KMS-11 (cell line): ENCODE results near the gene PRUNE2.

Source experiments
- H2AFZ ChIP-seq: fragments of 200-600 bp; sonication (generic); 2 replicates; pipeline ENCODE4 v1.6.1; 2016; ENCODE audit warnings: antibody characterized with exemption, mixed run types, low read depth
- H3K27ac ChIP-seq: fragments of 200-600 bp; sonication (generic); 2 replicates; pipeline ENCODE4 v1.6.1; 2016; ENCODE audit warnings: mild to moderate bottlenecking, mixed run types
- H3K27me3 ChIP-seq: fragments of 200-600 bp; sonication (generic); 2 replicates; pipeline ENCODE4 v1.6.1; 2017; ENCODE audit warnings: mild to moderate bottlenecking, low read depth, mixed run types, moderate library complexity; ENCODE audit not compliant: insufficient read depth
- H3K36me3 ChIP-seq: fragments of 200-600 bp; sonication (generic); 2 replicates; pipeline ENCODE4 v1.6.1; 2017; ENCODE audit warnings: mild to moderate bottlenecking, mixed run types; ENCODE audit not compliant: insufficient read depth
- H3K4me1 ChIP-seq: fragments of 200-600 bp; sonication (generic); 2 replicates; pipeline ENCODE4 v1.6.1; 2016; ENCODE audit warnings: mild to moderate bottlenecking, low read depth, mixed run types; ENCODE audit not compliant: poor library complexity, severe bottlenecking
- H3K4me2 ChIP-seq: fragments of 200-600 bp; sonication (generic); 2 replicates; pipeline ENCODE4 v1.7.0; 2016; ENCODE audit warnings: mild to moderate bottlenecking, mixed run types
- H3K4me3 ChIP-seq: fragments of 200-600 bp; sonication (generic); IDR thresholded peaks from 2 replicates; pipeline ENCODE4 v1.6.1; 2017; ENCODE audit warnings: low read depth, low read length, mixed read lengths; ENCODE audit not compliant: insufficient read depth
- H3K79me2 ChIP-seq: fragments of 200-600 bp; sonication (generic); 2 replicates; pipeline ENCODE4 v1.6.1; 2016; ENCODE audit warnings: low read depth, mixed run types; ENCODE audit not compliant: insufficient read depth
- H3K9ac ChIP-seq: fragments of 200-600 bp; sonication (generic); 2 replicates; pipeline ENCODE4 v1.6.1; 2016; ENCODE audit warnings: mild to moderate bottlenecking, mixed run types
- H4K20me1 ChIP-seq: fragments of 200-600 bp; sonication (generic); 2 replicates; pipeline ENCODE4 v1.6.1; 2016; ENCODE audit warnings: mild to moderate bottlenecking, mixed run types; ENCODE audit not compliant: insufficient read depth
- CTCF ChIP-seq: fragments of 200-600 bp; sonication (generic); conservative IDR thresholded peaks from 2 replicates; pipeline ENCODE4 v1.6.1; 2017; ENCODE audit warnings: low read depth, mild to moderate bottlenecking, antibody characterized with exemption, low read length, moderate library complexity, mixed read lengths

PRUNE2 gene

GRCh38 chr9:76926324-76926741, 20.4 kb upstream of the PRUNE2 start:
- Histone ChIP-seq H3K4me3 (no peak overlapping the region), H3K4me2 (no peak overlapping the region), H3K79me2 (no peaks in the 10 kb centered on the region), H3K4me1 (no peaks in the 10 kb centered on the region), H3K36me3 (no peaks in the 10 kb centered on the region), H3K27me3 (no peaks in the 10 kb centered on the region), H2AFZ (no peak overlapping the region), H3K27ac (no peak overlapping the region), H4K20me1 (no peaks in the 10 kb centered on the region), H3K9ac (no peak overlapping the region)
- no peak for TF ChIP-seq CTCF

GRCh38 chr9:76921165-76921564, 15.3 kb upstream of the PRUNE2 start:
- Histone ChIP-seq H2AFZ (no peak overlapping the region), H3K4me2 (no peak overlapping the region), H3K9ac (no peak overlapping the region), H3K4me3 (no peak overlapping the region), H3K27ac (no peak overlapping the region), H3K36me3 (no peaks in the 10 kb centered on the region), H3K27me3 (no peaks in the 10 kb centered on the region), H4K20me1 (no peaks in the 10 kb centered on the region), H3K79me2 (no peaks in the 10 kb centered on the region), H3K4me1 (no peaks in the 10 kb centered on the region)
- no peak for TF ChIP-seq CTCF

- Histone ChIP-seq H3K27ac (no peak overlapping the region), H3K36me3 (no peaks in the 10 kb centered on the region), H3K4me2 (no peak overlapping the region), H2AFZ (no peak overlapping the region), H4K20me1 (no peaks in the 10 kb centered on the region), H3K9ac (no peak overlapping the region), H3K27me3 (no peaks in the 10 kb centered on the region), H3K4me1 (no peaks in the 10 kb centered on the region), H3K4me3 (no peak overlapping the region), H3K79me2 (no peaks in the 10 kb centered on the region)
- TF ChIP-seq CTCF, result no peak
Measured at GRCh38 chr9:76917299-76917698, 11.4 kb upstream of the PRUNE2 start.

- no peak overlapping the region for H3K27ac ChIP-seq
- no peaks in the 10 kb centered on the region for H4K20me1 ChIP-seq
- H2AFZ ChIP-seq, result no peak overlapping the region
- H3K4me2 ChIP-seq, result no peak overlapping the region
- no peak overlapping the region for H3K4me3 ChIP-seq
- H3K4me1 ChIP-seq, result no peaks in the 10 kb centered on the region
- no peaks in the 10 kb centered on the region for H3K79me2 ChIP-seq
- no peaks in the 10 kb centered on the region for H3K27me3 ChIP-seq
- no peaks in the 10 kb centered on the region for H3K36me3 ChIP-seq
- H3K9ac ChIP-seq, result no peak overlapping the region
- no peak for TF ChIP-seq CTCF
Measured at GRCh38 chr9:76916231-76916630, 10.3 kb upstream of the PRUNE2 start.
